SK-N-DZ (cell line): ENCODE measurements around the gene LCNL1.
"Not testable (repeated sequence)": the region's sequence is repeated elsewhere in the genome, so short reads cannot be mapped to it uniquely, and the experiment has no call there.

Experiments
- DNase-seq: peaks from one replicate; pipeline ENCODE4 v3.0.0-alpha.2; 2015; ENCODE audit warnings: low spot score

The LCNL1 gene

DNA sequence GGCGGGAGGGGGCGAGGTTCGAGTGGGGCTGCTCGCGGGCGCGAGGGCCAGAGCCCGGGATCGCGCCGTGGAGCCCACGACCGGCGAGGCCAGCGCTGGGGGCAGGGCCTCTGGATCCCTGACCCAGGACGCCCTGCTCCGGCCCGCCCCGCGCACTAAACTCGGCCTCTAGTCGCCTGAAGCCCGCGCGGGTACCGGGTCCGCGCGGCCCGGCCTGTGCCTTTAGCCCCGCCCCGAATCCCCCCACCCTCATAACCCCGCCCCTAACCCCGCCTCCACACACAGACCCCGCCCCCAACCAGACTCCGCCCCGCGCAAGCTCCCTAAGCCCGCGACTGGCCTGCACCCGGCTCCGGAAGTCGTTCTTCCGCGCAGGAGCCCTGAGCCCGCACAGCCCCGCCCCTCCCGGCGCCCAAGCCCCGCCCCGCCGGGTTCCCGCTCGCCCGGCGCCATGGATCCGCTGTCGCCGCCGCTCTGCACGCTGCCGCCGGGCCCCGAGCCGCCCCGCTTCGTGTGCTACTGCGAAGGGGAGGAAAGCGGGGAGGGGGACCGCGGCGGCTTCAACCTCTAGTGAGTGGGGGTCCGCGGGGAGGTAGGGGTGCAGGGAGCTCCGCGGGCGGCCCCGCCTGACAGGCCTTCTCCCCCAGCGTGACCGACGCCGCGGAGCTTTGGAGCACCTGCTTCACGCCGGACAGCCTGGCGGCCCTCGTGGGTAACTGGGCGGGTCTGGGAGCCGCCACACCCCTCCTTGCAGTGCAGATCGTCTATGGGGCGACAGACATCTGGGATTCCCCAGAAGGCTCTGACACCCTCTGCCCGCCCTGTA is 9.4 kb downstream of the LCNL1 start, which contains the start of gene PAXX:
TSS of gene PAXX (plus strand) at position 430 of the 826 bp plus-strand sequence. CDS start at position 452, 22 bp downstream.
- DNase-seq: peak; percentile 85

GRCh38 chr9:136992819-136993369 is 10.1 kb downstream of the LCNL1 start:
- no peak for DNase-seq

DNA sequence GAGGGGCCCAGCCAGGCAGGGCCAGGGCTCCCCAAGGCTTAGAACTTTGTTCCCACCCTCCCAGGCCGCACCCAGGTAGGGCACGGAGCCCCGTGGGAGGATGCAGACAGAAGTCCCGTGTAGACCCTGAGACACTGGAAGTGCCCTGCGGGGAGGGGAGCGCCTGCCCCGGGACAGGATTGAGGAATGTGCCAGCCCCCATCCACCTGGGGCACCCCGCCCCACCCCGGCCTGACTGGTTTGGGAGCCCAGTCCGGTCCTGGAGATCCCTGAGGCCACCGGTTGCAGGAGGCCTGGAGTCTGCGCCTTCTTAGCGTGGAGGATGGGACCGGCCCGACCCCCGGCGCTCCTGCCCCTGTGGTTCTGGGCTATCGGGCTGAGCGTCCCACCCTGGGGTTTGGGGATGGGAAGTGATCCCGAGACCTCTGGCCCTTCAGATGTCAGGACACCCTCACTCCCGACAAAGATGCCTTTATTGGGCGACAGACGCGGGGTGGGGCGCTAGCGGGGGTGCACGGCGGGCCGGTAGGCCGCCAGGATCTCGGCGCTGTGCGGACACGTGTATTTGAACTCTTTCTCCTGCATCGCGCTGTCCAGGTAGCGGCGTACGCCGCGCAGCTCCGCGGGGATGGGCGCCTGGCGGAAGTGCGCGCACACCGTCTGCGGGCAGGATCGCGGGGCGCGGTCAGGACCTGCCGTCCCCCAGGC is 11.5 kb downstream of the LCNL1 start:
- DNase-seq: no peak

DNA sequence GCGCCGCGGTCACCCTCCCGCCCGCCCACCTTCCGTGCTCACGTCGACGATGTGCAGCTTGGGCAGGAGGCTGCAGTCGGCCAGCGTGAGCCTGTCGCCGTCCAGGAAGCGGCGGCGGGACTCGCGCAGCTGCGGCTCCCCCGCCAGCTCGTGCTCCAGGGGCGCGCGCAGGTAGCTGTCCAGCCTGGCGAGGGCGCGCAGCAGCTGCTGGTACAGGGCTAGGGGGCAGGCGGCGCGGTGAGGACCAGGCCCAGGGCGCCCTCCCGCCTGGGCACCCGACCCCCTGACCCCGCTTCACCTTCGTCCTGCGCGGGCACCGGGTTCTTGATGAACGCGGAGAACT is 12.1 kb downstream of the LCNL1 start:
- DNase-seq: no peak

DNA sequence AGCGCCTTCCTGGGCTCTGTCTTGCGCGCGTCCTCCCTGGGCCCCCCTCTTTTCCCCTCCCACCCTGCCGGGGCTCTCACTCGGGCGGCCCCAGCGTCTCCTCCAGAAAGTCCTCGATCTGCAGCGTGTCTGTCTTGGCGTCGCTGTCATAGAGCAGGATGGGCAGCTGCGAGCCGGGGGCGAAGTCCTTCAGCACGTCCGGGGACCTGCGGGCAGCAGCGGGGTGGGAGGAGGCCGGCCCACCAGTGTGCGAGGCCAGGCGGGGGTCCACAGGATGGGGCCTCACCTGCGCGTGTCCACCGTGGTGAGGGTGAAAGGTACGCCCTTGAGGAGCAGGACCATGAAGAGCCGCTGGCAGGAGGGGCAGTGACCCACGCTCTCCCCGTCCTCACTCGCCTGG is 12.6 kb downstream of the LCNL1 start:
- no peak for DNase-seq

DNA sequence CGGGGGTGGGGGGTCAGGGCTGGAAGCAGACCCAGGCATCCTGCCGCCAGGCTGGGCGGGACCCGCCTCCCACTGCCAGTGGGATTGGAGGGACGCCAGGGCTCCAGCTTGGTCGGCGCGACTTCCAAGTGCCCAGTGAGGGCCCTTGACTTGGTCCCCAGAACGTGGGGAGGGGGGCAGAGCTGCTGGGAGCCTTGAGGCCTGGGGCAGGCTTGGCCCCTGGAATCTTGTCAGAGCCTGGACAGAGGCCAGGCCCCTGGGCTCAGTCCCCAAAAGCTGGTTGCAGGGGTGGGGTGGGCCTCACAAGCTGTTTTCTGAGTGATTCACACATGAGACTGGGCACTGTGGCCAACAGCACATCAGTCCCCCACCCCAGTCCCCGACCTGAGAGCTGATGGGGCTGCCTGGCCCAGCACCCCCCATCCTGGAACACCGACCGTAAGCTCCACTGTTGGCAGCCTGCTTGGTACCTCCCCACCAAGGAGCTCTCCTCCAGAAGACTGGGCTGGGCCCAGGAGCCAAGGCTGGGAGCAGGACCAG is 13.0 kb downstream of the LCNL1 start:
- no peak for DNase-seq

- no peak for DNase-seq
Measured at GRCh38 chr9:136996361-136997292, 13.8 kb downstream of the LCNL1 start, which contains the start of gene CLIC3. Gene CLIC3 (minus strand): TSS chr9:136996568. CDS start chr9:136996543, 25 bp downstream.

- no peak for DNase-seq
Measured at GRCh38 chr9:136997371-136997770, 14.6 kb downstream of the LCNL1 start.

DNA sequence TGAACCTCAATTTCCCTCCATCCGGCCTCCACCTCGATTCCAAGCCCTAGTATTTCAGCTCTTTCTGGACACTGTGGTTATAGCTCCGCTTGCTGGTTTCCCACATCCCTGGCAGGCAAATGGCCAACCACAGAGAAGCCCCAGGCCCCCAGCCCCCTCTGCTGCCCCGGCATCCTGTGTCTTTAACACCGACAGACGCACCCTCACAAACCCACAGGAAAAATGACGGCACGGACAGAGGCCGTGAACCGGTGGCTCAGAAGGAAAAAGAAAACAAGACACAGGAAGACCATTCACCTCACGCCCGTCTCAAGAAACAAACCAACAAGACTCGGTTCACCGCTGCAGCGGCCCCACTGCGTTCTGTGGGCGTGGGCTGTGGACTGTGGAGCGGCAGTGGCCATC is 15.0 kb downstream of the LCNL1 start:
- DNase-seq: no peak

GRCh38 chr9:137000177-137000930 is 17.6 kb downstream of the LCNL1 start:
- DNase-seq: no peak

DNA sequence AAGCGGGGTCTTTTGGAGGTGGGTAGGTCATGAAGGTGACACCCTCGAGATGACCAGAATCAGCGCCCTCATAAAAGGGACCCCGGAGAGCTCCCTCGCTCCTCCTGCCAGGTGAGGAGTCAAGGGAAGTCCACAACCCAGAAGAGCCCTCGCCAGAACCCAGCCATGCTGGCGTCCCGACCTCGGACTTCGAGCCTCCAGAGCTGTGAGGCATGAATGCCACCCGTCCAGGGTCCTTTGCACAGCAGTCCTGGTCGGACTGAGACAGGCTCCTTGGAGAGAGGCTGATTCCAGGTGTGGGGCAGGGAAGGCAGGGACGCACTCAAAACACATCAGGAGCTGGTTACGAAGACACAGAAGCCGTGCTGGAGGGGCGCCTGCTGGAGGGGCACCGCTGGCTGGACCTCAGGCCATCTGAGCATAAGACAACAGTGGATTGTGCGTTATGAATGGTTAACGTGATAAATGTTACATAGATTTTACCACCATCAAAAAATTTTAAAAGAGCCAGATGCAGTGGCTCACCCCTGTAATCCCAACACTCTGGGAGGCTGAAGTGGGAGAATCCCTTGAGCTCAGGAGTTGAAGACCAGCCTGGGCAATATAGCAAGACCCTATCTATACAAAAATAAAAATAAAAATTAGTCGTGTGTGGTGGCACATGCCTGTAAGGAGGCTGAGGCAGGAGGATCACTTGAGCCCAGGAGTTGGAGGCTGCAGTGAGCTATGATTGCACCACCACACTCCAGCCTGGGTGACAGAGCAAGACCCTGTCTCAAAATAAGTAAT is 19.3 kb downstream of the LCNL1 start:
- no peak for DNase-seq

GRCh38 chr9:137002646-137003041 is 19.9 kb downstream of the LCNL1 start:
- DNase-seq: no peak

DNA sequence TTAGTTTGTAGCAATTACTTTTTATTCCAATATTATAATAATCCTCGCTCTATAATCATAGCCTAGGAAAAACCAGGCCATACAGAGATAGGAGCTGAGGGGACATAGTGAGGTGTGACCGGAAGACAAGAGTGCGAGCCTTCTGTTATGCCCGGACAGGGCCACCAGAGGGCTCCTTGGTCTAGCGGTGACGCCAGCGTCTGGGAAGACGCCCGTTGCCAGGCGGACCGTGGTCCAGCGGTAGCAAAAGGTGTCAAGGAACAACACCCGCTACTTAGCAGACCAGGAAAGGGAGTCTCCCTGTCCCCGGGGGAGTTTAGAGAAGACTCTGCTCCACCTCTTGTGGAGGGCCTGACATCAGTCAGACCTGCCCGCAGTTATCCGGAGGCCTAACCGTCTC is 21.5 kb downstream of the LCNL1 start:
- not testable (repeated sequence) for DNase-seq

- DNase-seq: no peak
Measured at GRCh38 chr9:137006116-137007003, 23.6 kb downstream of the LCNL1 start.

DNA sequence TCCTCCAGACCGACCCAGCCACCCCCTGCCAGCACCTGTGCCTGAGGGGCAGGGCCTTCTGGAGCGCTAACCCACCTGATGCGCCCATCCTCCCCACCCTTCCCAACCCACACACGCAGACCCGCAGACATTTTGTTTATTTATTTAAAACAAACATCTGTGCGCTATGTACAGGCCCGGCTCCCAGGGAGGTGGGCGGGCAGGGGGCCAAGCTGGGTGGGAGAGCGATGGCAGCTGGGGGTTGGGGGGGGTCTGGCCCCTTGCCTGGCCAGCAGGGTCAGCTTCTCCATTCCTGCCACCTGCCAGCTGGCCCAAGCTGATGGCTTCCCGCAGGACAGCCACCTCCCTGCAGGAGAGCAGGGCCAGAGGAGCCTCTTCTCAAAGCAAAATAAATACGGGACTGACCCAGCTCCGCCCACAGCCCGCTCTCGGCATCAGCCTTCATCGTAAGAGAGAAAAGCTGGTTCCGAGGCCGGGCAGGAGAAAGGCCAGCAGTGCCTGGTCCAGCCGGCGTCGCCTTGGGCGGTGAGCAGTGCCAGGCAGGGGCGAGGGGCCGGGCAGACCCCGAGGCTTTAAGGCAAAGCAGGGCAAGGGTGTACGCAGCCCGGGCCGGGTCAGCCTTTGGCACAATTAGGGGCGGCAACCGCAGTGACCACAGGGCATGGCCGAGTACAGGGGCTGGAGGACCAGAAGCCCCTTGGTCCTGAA is 24.5 kb downstream of the LCNL1 start:
- DNase-seq: no peak

DNA sequence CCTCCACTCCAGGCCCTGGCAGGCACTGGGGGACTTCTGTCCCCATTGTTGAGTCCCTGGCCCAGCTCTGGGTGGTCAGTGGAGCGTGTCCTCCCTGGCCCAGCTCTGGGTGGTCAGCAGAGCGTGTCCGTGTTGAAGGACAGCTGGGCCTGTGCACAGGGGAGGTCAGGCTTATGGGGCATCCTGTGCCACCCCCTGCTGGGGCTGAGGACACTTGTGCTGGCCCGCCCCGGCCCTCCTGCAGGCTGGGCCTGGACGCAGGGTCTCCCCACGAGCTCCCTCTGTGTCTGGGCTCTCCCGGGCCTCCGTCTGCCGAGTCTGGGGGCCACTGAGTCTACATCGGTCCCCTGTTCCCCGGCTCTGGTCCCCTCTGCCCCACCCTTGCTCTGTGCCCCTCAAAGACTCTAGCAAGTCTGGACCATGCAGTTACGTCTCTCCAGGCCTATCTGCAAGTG is 25.1 kb downstream of the LCNL1 start:
- DNase-seq: no peak

DNA sequence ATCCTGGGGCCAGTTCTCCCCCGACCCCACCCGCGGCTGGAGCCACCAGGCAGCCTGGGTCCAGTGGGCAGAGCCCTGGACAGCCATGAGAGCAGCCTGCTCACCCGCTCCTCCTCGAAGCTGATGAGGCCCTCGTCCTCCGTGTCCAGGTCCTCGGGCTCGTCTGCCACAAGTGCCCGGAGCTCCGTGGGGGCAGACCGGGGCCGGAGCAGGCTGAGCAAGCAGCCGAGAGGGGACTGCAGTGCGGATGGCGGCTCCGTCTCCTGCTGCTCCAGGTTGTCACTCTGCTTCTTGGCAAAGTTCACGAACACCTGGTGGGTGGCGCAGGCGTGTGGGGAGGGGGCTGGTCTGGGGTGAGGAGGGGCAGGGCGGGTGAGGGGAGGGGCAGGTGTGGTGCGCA is 25.5 kb downstream of the LCNL1 start:
- DNase-seq: no peak

- no peak for DNase-seq
Measured at GRCh38 chr9:137009217-137009616, 26.4 kb downstream of the LCNL1 start.
